Right lobe of liver (tissue), 4 donors: ENCODE results near the gene CACNA1B.

Experiments used
- CTCF ChIP-seq, 4 donors: fragments of 200-600 bp in 3 of 4; fragments of 450-650 bp in 1 of 4; IDR thresholded peaks; one replicate each; pipeline versions ENCODE4 v1.5.1 to v1.8.0; 2016 to 2022; ENCODE audit warnings: antibody characterized with exemption in 4 of 4, mild to moderate bottlenecking in 2 of 4
- POLR2A ChIP-seq: fragments of 450-650 bp; IDR thresholded peaks from one replicate; pipeline ENCODE4 v1.6.1; 2017; ENCODE audit warnings: antibody characterized with exemption, mild to moderate bottlenecking
- donor health status: DM: no; HTN: no; CAD: no.
- donor health status: DM: no; HTN: no; CAD: no.
- donor health status: DM: no; HTN: yes; CAD: no.

- TF ChIP-seq CTCF (IDR thresholded peaks at IDR 0.05) (no peak), POLR2A (no peak)
Observed at GRCh38 chr9:138119202-138120027, 241.8 kb downstream of the CACNA1B start.
